ENCODE measurements around the gene JMJD1C.
"Not testable (repeated sequence)": the region's sequence is repeated elsewhere in the genome, so short reads cannot be mapped to it uniquely, and the experiment has no call there.

Gene JMJD1C

DNA sequence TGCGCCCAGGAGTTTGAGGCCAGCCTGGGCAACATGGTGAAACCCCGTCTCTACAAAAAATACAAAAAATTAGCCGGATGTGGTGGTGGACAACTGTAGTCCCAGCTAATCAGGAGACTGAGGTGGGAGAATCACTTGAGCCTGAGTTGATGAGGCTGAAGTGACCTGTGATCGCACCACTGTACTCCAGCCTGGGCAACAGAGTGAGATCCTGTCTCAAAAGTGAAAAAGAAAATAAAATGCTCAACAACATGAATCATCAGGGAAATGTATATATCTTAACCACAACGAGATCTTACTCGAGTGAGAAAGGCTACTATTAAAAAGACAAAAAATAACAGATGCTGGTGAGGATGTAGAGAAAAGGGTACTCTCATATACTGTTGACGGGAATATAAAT, 72.7 kb downstream of the JMJD1C start:
- DNase-seq (ENCODE audit: low read depth) = no peak

DNA sequence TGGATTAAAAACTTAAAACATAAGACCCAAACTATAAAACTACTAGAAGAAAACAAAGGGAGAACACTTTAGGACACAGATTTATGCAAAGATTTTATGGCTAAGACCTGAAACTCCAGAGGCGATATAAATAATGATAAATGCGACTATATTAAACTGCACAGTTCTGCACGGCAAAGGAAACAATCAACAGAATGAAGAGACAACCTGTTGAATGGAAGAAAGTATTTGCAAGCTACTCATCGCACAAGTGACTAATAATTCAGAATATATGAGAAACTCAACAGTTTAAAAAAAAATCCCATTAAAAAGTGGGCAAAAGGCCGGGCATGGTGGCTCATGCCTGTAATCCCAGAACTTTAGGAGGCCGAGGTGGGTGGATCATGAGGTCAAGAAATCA, 73.6 kb downstream of the JMJD1C start:
- DNase-seq (ENCODE audit: low read depth) = no peak

DNA sequence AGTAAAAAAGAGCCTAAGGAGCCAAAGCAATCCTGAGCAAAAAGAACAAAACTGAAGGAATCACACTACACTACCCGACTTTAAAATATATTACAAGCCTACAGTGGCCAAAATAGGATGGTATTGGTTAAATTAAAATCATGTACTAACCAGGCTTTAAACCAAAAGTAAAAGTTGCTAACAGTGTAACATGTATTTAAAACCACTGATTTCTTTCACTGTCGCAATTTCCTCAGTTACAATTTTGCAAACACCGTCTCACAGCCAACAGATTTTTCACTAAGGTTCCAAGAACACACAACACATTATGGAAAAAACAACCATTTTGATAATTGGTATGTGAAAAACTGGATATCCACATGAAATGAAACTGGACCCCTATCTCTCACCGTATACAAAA, 74.0 kb downstream of the JMJD1C start:
- no peak for DNase-seq (ENCODE audit: low read depth)

DNA sequence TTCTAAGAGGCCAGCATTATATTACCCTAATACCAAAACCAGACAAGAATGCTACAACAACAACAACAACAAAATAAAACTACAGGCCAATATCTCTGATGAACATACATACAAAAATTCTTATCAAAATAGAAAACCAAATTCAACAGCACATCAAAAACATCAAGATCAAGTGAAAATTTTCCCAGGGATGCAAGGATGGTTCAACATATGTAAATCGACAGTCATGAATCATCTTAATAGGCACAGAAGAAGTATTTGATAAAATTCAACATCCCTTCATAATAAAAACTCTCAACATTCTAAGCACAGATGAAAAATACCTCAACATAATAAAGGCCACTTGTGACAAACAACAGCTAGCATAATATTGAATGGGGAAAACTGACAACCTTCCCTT, 75.3 kb downstream of the JMJD1C start:
- DNase-seq (ENCODE audit: low read depth) = no peak

DNA sequence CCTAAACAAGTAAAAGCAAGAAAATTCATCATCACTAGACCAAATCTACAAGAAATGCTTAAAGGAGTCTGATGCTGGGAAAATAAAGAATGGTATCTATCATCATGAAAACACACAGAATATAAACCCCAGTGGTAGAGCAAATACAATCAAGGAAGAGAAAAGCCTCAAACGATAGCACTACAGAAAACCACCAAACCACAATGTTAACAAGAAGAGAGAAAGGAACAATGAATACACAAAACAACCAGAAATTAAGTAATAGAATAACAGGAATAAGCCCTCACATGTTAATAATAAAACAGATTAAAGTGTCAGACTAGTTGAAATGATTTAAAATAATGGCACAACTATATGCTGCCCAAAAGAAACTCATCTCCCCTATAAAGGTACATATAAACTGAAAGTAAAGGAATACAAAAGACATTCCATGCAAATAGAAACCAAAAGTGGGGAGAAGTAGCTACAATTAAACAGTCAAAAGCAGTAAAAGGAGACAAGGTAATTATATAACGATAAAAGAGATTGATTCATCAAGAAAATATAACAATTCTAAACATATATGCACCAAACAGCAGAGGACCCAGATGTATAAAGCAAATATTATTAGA, 77.3 kb downstream of the JMJD1C start:
- DNase-seq (ENCODE audit: low read depth) = no peak

DNA sequence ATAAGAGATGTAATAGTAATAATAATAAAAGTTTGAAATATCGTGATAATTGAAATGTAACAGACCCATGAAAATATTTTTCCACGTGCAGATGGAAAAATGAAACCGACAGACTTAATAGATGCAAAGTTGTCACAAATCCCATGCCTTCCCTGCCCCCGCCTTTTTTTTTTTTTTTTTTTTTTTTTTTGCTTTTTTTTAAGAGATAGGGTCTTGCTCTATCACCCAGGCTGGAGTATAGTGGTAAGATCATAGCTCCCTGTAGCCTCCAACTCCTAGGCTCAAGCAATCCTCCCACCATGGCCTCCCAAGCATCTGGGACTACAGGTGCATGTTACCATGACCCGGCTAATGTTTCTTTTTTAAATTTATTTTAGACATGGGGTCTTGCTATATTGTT, 80.5 kb downstream of the JMJD1C start:
- no peak for DNase-seq (ENCODE audit: low read depth)

DNA sequence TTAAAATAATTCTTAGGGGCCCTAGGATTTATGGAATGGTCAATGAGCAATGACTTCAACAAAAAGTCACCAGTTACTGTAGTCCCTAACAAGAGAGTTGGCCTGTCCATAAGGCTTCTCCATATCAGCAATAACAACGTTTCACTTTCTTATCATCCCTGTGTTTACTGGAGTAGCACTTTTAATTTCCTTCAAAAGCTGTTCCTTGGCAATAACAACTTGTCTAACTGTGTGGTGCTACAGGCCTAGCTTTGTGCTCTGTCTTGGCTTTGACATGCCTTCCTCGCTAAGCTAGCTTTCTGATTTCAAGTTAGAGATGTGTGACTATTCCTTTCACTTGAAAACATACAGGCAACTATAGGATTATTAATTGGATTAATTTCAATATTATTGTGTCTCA, 81.1 kb downstream of the JMJD1C start:
- no peak for DNase-seq (ENCODE audit: low read depth)

DNA sequence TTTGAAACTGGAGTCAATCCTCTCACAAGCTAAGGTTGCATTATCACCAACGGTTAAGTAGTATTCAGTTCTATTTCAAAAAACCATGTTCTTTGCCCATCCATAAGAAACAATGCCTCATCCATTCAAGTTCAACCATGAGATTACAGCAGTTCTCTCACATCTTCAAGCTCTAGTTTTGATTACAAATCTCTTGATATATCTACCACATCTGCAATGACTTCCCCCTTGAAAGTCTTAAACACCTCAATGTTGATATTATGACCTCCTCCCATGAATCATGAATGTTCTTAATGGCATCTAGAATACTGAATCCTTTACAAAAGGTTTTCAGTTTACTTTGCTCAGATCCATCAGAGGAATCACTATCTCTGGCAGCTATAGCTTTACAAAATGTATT, 81.8 kb downstream of the JMJD1C start:
- no peak for DNase-seq (ENCODE audit: low read depth)

DNA sequence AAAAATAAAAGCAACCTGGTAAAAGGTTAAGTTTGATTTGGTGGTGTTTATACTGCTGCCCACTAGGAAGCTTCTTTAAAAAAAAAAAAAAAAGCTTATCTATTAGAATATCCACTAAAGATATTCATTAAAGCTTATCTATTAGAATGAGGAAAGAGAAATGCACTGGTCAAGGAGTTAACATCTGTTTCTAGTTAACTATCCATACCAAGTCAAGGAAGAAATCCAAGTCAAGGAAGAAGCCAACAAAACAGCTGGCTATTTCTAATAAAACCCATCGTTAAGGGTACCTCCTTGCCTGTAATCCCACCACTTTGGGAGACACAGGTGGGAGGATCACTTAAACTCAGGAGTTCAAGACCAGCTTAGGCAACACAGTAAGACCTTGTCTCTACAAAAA, 82.6 kb downstream of the JMJD1C start:
- DNase-seq (ENCODE audit: low read depth) = no peak

DNA sequence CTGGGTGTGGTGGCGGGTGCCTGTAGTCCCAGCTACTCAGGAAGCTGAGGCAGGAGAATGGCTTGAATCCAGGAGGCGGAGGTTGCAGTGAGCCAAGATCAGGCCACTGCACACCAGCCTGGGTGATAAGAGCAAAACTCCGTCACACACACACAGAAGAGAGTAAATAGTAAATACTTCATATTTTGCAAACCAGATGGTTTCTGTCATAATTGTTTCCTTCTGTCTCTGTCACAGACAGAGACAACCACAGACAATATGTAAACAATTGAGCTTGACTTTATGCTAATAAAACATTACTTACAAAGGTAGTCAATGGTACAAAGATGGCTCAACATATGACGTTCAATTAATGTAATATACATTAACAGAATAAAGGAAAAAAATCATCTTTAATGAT, 83.7 kb downstream of the JMJD1C start:
- no peak for DNase-seq (ENCODE audit: low read depth)

DNA sequence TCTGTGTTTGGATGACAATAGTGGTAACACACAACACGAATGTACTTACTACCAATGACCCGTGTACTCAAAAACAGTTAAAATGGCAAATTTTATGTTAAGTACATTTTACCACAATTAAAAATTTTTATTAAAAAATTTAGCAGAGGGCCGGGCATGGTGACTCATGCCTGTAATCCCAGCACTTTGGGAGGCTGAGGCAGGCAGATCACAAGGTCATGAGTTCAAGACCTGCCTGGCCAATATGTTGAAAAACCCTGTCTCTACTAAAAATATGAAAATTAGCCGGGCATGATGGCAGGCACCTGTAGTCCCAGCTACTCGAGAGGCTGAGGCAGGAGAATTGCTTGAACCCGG, 88.5 kb downstream of the JMJD1C start:
- DNase-seq (ENCODE audit: low read depth) = not testable (repeated sequence)

DNA sequence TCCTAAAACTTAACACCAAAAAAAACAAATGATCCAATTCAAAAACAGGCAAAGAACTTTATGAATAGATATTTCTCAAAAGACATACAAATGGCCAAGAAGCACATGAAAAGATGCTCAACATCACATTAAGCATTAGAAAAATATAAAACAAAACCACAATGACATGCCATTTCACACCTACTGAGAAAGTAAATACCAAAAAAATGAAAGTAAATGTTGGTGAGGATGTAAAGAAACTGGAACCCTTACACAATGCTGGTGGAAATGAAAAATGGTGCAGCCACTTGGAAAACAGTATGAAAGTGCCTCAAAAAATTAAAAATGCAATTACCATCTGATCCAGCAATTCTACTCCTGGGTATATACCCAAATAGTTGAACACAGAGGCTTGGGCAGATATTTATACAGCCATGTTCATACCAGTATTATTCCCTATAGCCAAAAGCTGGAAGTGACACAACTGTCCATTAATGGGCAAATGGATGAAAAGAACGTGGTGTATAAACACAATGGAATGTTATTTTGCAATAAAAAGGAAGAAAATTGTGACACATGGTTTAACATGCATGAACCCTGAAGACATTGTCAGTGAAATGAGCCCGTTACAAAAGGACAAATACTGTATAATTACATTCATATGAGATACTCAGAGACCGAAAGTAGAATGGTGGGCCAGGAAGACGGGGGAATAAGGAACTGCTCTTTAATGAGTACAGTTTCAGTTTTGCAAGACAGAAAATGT, 89.0 kb downstream of the JMJD1C start:
- DNase-seq (ENCODE audit: low read depth) = no peak

DNA sequence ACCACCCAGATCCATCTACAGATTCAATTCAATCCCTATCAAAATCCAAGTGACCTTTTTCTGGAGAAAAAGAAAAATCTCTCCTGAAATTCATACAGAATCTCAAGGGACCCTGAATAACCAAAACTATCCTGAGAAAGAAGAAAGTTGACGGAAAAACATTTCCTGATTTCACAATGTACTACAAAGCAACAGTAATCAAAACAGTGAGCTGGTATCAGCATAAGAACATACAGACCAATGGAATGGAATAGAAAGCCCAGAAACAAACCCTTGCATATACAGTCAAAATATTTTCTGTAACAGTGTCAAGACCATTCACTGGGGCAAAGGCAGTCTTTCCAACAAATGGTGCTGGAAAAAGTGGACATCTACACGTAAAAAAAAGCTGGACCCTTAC, 89.9 kb downstream of the JMJD1C start:
- DNase-seq (ENCODE audit: low read depth) = no peak

DNA sequence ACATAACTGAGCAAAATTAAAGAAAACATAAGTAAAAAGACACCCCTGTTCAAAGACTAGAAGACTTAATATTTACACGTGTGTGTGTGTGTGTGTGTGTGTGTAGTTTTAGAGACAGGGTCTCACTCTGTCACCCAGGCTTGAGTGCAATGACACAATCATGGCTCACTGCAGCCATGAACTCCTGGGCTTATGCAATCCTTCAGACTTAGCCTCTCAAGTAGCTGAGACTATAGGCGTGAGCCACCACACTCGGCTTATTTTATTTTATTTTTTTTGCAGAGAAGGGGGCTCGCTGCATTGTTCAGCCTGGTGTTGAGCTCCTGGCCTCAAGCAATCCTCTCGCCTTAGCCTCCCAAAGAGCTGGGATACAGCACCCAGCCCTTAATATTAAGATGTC, 90.3 kb downstream of the JMJD1C start:
- no peak for DNase-seq (ENCODE audit: low read depth)

DNA sequence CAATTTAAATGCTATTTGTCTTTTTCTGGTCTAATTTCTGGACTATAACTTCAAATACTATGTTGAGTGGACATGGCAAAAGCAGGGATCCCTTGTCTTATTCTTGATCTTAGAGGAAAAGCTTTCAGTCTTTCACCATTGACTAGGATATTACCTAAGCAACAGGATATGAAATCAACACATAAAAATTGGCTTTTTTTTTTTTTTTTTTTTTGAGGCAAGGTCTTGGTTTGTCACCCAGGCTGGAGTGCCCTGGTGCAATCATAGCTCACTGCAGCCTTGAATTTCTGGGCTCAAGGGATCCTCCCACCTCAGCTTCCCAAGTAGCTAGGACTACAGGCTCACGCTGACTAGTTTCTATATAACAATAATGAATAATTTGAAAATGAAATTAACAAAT, 90.8 kb downstream of the JMJD1C start:
- no peak for DNase-seq (ENCODE audit: low read depth)

DNA sequence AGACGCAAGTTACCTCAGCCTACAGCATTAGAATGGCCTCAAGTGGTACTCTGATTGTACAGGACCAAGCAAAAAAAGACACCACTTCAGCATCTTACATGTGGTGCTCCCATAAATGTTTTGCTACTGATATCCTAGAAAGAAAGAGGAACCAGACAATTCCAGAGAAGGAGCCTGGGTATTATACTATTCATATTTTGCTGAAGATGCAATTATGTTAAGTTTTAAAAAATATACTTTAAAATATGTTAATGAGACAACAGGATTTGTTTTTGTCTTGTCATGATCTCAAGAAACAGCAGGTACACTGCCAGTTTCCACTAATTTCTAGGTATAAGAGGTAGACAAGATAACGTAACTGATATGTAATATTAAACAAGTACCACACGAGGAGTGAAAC, 92.6 kb downstream of the JMJD1C start:
- no peak for DNase-seq (ENCODE audit: low read depth)

DNA sequence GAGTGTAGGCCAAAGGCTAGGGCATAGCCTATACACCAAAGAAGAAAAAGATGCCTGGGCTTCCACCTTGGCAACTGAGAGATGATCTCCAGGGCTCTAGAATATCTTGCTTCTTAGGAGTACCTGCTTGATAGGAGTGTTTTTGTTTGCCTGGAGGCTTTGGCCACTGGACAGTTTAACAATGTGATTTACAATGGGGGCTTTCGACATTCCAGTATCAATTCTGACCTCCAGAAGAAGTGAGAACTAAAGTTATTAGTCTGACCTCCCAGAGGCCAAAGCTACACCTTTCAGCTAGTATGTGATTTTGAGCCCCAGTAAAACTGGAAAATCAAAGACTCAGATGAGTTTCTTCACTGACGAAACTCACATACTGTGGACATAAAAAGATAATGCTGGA, 96.1 kb downstream of the JMJD1C start:
- DNase-seq (ENCODE audit: low read depth) = no peak

DNA sequence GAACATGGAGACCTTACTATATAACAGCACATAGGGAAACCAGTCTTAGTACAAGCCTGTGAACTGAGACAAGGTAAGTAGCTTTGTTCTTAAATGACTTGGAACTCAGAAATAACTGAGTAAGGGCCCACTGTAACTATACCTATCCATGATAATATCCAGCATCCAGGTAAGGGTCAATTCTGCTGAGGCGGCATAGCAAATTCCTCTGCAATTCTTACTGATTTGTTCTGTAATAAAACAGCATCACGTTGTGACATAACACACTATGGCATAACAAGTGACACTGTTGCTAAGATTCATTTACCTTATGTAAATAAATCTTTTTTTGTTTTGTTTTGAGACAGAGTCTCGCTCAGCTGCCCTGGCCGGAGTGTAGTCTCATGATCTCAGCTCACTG, 97.4 kb downstream of the JMJD1C start:
- no peak for DNase-seq (ENCODE audit: low read depth)

DNA sequence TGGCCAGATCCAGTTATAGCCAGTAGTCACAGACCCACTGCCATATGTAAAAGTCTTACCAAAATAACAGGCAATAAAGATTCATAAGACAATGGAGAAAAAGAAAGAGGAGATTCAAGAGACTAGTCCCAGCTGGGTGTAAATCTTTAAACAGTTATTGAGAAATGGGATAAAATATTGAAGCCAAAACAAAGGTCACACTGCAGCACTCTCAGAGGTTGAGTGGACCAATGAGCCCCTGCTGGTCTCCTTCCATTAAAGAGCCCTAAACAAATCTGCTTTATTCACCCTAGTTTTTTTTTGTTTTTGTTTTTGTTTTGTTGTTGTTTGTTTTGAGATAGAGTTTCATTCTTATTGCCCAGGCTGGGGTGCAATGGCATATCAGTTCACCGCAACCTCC, 98.8 kb downstream of the JMJD1C start:
- DNase-seq (ENCODE audit: low read depth) = no peak

DNA sequence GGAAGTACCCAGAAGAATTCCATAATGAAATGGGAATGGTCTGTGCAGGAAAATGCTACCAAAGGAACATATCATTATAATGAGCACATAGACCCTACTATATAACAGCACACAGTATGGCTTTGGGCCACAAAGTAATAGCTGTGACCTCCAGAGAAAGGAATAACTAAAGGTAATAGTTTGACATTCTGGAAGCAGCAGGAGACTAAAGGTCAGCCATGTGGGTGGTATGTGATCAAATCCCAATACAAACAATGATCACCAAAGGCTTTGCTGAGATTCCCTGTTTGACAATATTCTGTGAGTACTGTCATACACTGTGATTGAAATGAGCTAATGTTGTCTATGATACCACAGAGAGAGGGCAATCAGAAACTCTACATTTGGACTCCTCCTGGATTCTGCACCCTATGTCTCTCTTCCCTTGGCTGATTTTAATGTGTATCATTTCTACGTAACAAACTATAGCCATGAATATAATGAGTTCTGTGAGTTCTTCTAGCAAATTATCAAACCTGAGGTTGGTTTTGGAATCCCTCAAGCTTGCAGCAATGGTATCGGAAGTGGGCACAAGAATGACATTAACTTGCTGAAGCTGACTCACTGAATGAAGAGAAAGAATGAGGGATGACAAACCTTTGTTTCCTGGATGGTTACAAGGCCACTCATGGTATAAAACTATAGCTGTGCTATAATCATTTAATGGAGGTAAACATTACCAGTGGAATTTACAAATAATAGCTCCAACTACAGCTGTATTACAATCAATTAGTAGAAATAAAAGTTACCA, 99.6 kb downstream of the JMJD1C start:
- DNase-seq (ENCODE audit: low read depth) = no peak

DNA sequence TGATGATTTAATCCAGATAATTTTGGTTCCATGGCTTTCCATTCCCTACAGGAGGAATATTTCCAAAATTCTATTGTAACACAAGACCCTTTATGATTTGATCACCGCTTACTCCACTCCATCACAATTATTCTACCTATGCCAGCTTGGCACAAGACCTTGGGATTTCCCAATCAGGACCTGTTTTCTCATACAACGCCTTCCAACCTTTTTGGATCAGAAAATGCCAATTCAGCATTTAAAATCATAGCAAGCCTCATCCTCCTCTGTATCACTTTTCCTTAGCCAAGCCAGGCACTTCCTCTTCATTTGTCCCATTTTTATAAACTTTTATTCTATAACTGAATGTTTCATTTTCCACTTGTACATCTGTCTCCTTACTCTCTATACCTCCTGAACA, 100.9 kb downstream of the JMJD1C start:
- no peak for DNase-seq (ENCODE audit: low read depth)

DNA sequence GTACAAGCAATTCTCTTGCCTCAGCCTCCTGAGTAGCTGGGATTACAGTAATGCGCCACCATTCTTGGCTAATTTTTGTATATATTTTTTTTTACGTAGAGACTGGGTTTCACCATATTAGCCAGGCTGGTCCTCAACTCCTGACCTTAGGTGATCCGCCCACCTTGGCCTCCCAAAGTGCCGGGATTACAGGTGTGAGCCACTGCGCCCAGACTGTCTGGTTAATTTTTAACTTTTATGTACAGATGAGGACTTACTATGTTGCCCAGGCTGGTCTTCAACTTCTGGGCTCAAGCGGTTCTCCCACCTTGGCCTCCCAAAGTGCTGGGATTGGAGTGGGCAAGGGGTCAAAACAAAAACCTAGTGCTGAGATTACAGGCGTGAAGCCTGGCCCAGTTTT, 101.8 kb downstream of the JMJD1C start:
- no peak for DNase-seq (ENCODE audit: low read depth)

DNA sequence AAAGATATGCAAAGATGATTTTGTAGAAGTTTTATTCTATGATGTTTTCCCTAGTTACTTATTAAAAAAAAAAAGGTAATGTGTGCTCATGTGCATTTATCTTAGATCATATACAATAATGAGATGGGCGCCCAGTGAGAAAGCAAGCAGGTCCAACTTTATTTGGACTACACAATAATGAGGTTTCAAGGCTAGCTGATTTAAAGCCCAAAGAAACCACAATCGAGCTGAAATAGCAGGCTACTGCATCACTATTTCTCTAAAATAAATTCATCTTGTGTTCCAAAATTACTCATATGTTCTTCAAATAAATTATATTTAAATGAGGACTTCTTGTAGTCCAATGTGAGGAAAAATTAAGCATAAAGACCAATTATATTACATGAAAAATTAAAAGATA, 110.1 kb downstream of the JMJD1C start:
- no peak for DNase-seq (ENCODE audit: low read depth)

DNA sequence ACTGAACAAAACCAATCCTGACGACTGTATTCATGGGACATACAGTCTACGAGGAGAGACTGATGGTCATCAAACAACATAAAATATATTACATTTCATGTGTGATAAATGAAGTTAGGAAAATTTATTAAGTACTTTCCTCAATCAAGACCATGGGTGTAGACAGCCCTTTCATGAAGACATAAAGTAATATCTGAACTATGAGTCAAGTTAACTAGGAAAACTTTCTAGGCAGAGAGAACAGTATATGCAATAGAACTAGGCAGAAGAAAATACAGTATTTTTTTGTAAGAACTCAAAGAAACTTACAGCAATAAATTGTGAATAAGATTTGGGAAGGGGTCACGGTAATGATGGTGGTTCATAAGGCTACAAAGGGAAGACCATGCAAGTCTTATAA, 112.8 kb downstream of the JMJD1C start:
- DNase-seq (ENCODE audit: low read depth) = no peak
